OCI-LY7 (cell line): Measurements from ENCODE around the gene SMAD6.

ENCODE experiments used
- EZH2phosphoT487 ChIP-seq: fragments of 200-600 bp; sonication (generic); IDR thresholded peaks from 2 replicates; pipeline ENCODE4 v1.6.1; 2018; ENCODE audit warnings: low read depth, borderline replicate concordance, mild to moderate bottlenecking, mixed run types, antibody characterized with exemption, low read length, moderate library complexity, mixed read lengths
- TF ChIP-seq, protein P1 (sequence below): fragments of 200-600 bp; sonication (generic); conservative IDR thresholded peaks from 2 replicates; pipeline ENCODE4 v1.5.1; 2014; ENCODE audit warnings: mild to moderate bottlenecking, antibody characterized with exemption, low read length, moderate library complexity, mixed read lengths

DNA sequence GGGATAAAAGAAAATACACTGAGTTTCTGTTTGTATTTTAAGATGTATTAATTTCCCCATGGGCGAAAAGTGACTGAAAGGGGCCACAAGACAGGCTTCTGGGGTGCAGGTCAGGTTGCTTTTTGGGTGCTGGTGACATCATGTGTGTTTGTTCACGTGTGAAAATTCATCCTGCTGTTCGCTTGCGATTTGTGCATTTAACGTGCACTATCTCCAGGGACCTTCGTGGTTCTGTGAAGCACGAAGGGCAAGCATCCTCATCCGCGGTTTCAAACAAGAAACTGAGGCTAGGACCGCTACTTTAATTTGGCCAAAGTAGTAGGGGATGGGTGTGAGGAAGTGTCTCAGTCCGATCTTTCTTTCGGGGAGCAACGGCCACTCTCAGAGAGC, 1.6 kb upstream of the SMAD6 start:
- TF ChIP-seq, protein P1, sequence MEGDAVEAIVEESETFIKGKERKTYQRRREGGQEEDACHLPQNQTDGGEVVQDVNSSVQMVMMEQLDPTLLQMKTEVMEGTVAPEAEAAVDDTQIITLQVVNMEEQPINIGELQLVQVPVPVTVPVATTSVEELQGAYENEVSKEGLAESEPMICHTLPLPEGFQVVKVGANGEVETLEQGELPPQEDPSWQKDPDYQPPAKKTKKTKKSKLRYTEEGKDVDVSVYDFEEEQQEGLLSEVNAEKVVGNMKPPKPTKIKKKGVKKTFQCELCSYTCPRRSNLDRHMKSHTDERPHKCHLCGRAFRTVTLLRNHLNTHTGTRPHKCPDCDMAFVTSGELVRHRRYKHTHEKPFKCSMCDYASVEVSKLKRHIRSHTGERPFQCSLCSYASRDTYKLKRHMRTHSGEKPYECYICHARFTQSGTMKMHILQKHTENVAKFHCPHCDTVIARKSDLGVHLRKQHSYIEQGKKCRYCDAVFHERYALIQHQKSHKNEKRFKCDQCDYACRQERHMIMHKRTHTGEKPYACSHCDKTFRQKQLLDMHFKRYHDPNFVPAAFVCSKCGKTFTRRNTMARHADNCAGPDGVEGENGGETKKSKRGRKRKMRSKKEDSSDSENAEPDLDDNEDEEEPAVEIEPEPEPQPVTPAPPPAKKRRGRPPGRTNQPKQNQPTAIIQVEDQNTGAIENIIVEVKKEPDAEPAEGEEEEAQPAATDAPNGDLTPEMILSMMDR, result no peak
- no peak for TF ChIP-seq EZH2phosphoT487
